K562 (cell line): ENCODE measurements around the gene GPR176. TPM values are rescaled to one million over a fixed set of nuclear protein-coding genes. Genes with fewer than 3 reads are reported as not detected.

ENCODE experiments used
- ATAC-seq: fragments of 200-7000 bp; cut with Tn5 transposase; 3 replicates; pipeline ENCODE4 v1.9.1; 2020; ENCODE audit warnings: moderate library complexity
- BruUV-seq: library from RNA; stranded (reverse); fragments of 400-500 nt; replicated peaks from 2 replicates; lab custom pipeline; 2021; lab: Mats Ljungman, UMichigan
- CTCF ChIA-PET: fragments of 300-600 bp; formaldehyde crosslinking; extraction: SDS; loops from one replicate; lab custom pipeline; 2021; ENCODE audit warnings: low intra/inter-chr PET ratio; lab: Yijun Ruan, JAX
- POLR2A ChIA-PET: fragments of 300-600, 350-650 bp; sonication (Branson Sonifier 250); formaldehyde crosslinking; extraction: SDS; loops from one replicate; lab custom pipeline; 2021; ENCODE audit warnings: antibody characterized with exemption, inconsistent platforms; lab: Yijun Ruan, JAX
- DNase-seq, 4 experiments: peaks; one replicate each; pipeline versions ENCODE4 v3.0.0 to v3.0.0-alpha.2; 2011 to 2018; ENCODE audit warnings: low spot score in 3 of 4, mixed read lengths in 3 of 4; ENCODE audit errors: extremely low read depth in 1 of 4
- FAIRE-seq: peaks from 2 replicates; lab custom pipeline; 2011; peaks lifted over from hg19 to GRCh38; lab: Jason Lieb, UNC
- H2AFZ ChIP-seq: 2 replicates; pipeline ENCODE4 v1.6.0; 2011; ENCODE audit warnings: low read depth, low read length, control low read depth, inconsistent platforms
- H3K27ac ChIP-seq: fragments of 200-600 bp; 3 replicates; pipeline ENCODE4 v1.8.0; 2011; ENCODE audit warnings: low read depth, mild to moderate bottlenecking, control low read depth, inconsistent platforms, low read length, moderate library complexity, mixed read lengths; ENCODE audit errors: extremely low read depth
- H3K27me3 ChIP-seq, 2 experiments: fragments of 300-600 bp in 1 of 2; 2 replicates in 1 of 2; 3 replicates in 1 of 2; pipeline versions ENCODE4 v1.6.0 to v1.8.0; 2011; ENCODE audit warnings: inconsistent platforms in 2 of 2, low read length in 2 of 2, mild to moderate bottlenecking in 1 of 2, mixed read lengths in 1 of 2, moderate library complexity in 1 of 2; ENCODE audit not compliant: control insufficient read depth in 2 of 2, insufficient read depth in 2 of 2
- H3K36me3 ChIP-seq: fragments of 300-600 bp; 3 replicates; pipeline ENCODE4 v1.8.0; 2011; ENCODE audit warnings: mild to moderate bottlenecking, low read length, inconsistent platforms; ENCODE audit not compliant: control insufficient read depth, insufficient read depth
- H3K4me1 ChIP-seq, 2 experiments: fragments of 200-600 bp in 1 of 2; replicated peaks in 1 of 2; 2 replicates in 1 of 2; 3 replicates in 1 of 2; pipeline versions ENCODE4 v1.5.1 to v1.8.0; 2011; ENCODE audit warnings: inconsistent platforms in 2 of 2, low read length in 2 of 2, mild to moderate bottlenecking in 1 of 2, mixed read lengths in 1 of 2, moderate library complexity in 1 of 2; ENCODE audit not compliant: control insufficient read depth in 2 of 2, insufficient read depth in 2 of 2
- H3K4me2 ChIP-seq: 2 replicates; pipeline ENCODE4 v1.6.1; 2011; ENCODE audit warnings: low read length, control low read depth, inconsistent platforms, mixed read lengths; ENCODE audit not compliant: insufficient read depth
- H3K4me3 ChIP-seq: fragments of 200-600 bp; sonication (generic), shearing (Covaris generic); 2 replicates; pipeline ENCODE4 v1.5.1; 2016; ENCODE audit warnings: control low read depth, inconsistent platforms
- H3K79me2 ChIP-seq: fragments of 200-600 bp; 3 replicates; pipeline ENCODE4 v1.8.0; 2011; ENCODE audit warnings: low read length, inconsistent platforms; ENCODE audit not compliant: control insufficient read depth, insufficient read depth
- H3K9ac ChIP-seq, 2 experiments: 2 replicates each; pipeline versions ENCODE4 v1.6.0 to v1.6.1; 2011; ENCODE audit warnings: low read depth in 2 of 2, low read length in 2 of 2, control low read depth in 1 of 2, inconsistent platforms in 1 of 2, mild to moderate bottlenecking in 1 of 2, mixed read lengths in 1 of 2; ENCODE audit not compliant: insufficient read depth in 1 of 2
- H3K9me1 ChIP-seq: one replicate; pipeline ENCODE4 v1.6.0; 2011; ENCODE audit warnings: inconsistent platforms, mild to moderate bottlenecking, low read length, moderate library complexity; ENCODE audit not compliant: control insufficient read depth, insufficient read depth
- H3K9me3 ChIP-seq: replicated peaks from 2 replicates; pipeline ENCODE4 v1.5.1; 2011; ENCODE audit warnings: low read depth, low read length, inconsistent platforms; ENCODE audit not compliant: control insufficient read depth, insufficient read depth
- H4K20me1 ChIP-seq: replicated peaks from 2 replicates; pipeline ENCODE4 v1.6.1; 2011; ENCODE audit warnings: low read length, inconsistent platforms, mixed read lengths; ENCODE audit not compliant: control insufficient read depth, insufficient read depth
- JUN ChIP-seq, 2 experiments: sonication (generic) in 1 of 2; formaldehyde crosslinking in 1 of 2; IDR thresholded peaks; 2 replicates each; pipeline versions ENCODE4 v1.6.1 to v1.8.0; 2012 to 2022; ENCODE audit warnings: borderline replicate concordance in 2 of 2, mild to moderate bottlenecking in 2 of 2, improper control_type of control experiment in 1 of 2, low read depth in 1 of 2, low read length in 1 of 2, missing genetic modification reagents in 1 of 2
- NRF1 ChIP-seq, 2 experiments: fragments of 450-650 bp; IDR thresholded peaks in 1 of 2; conservative IDR thresholded peaks in 1 of 2; 2 replicates each; pipeline ENCODE4 v1.6.1; 2014; ENCODE audit warnings: mild to moderate bottlenecking in 2 of 2
- TAF9B ChIP-seq: fragments of 450-650 bp; IDR thresholded peaks from 2 replicates; pipeline ENCODE4 v1.6.1; 2018; ENCODE audit warnings: mild to moderate bottlenecking; ENCODE audit not compliant: partially characterized antibody
- TRIM28 ChIP-seq: fragments of 450-650 bp; IDR thresholded peaks from 2 replicates; pipeline ENCODE4 v1.6.1; 2017
- ZNF12 ChIP-seq: sonication (generic); formaldehyde crosslinking; IDR thresholded peaks from 2 replicates; pipeline ENCODE4 v1.4.0; 2020; ENCODE audit warnings: mild to moderate bottlenecking, missing genetic modification reagents
- WGBS: fragments of 100-300 bp; shearing (Covaris generic); methylation state at CpG from one replicate; pipeline ENCODE4 v1.1.6; 2016; ENCODE audit warnings: low coverage, mixed read lengths; ENCODE audit not compliant: insufficient coverage; ENCODE audit errors: missing lambda C conversion rate; 5-methylcytosine and 5-hydroxymethylcytosine counted together
- in situ Hi-C: fragments of 300-500 bp; cut with MboI; formaldehyde crosslinking; loops from 4 replicates; pipeline ENCODE4 v1.15.0; 2018; ENCODE audit warnings: inconsistent platforms, mixed read lengths
- intact Hi-C: fragments of 100-400 bp; cut with micrococcal nuclease; formaldehyde crosslinking; loops from 2 replicates; pipeline ENCODE4 v1.14.2; 2022
- polyA plus RNA-seq, 8 experiments: library from polyadenylated mRNA; depleted of rRNA in 4 of 8; stranded (reverse) in 5 of 8; unstranded in 3 of 8; fragments of >200 nt; fragmentation: Nextera tagmentation in 2 of 8; fragmentation: Illumina TruSeq in 1 of 8; extraction: Ambion mirVana in 2 of 8; extraction: Trizol in 1 of 8; gene quantifications; 2 replicates each; pipeline versions ENCODE4 v1.2.1 to v1.2.3, GENCODE V29; 2011 to 2014; ENCODE audit warnings: inconsistent platforms in 1 of 8, missing spikeins in 1 of 8
- total RNA-seq, 7 experiments: library from RNA; depleted of rRNA in 6 of 7; stranded (reverse); fragments of >200 nt in 6 of 7; fragmentation: Illumina TruSeq in 2 of 7; extraction: Trizol in 2 of 7; gene quantifications; 2 replicates each; pipeline versions ENCODE4 v1.2.1 to v1.2.3, GENCODE V29; 2011 to 2021; ENCODE audit warnings: low replicate concordance in 1 of 7

The GPR176 gene
- total and polyA plus RNA-seq, 9 of the 15 experiments (the other 6 are each of a cell fraction or from before 2014, with no cell fraction given): 0.03 to 1.2 (median 0.76) TPM

- no peaks in the 10 kb centered on the region for H3K79me2 ChIP-seq
- in situ Hi-C loops: no loop called here
- intact Hi-C loops: no loop called here
- H3K36me3 ChIP-seq: no peaks in the 10 kb centered on the region
- no peak overlapping the region for H3K9ac ChIP-seq
- DNase-seq: no peak
- no TSS peak for BruUV-seq
- WGBS: 7% methylated on average over 2 of the region's 2 CpGs
- no peaks in the 10 kb centered on the region for H3K27me3 ChIP-seq
- 0 out of 2 replicates have a peak, but pooled peaks cover under 1% of the 10 kb centered on the region for H3K9me3 ChIP-seq
- no peaks in the 10 kb centered on the region for H3K9me1 ChIP-seq
- H3K4me1 ChIP-seq: peaks cover 0 to 6% of the 10 kb centered on the region in 2 experiments; a peak in 1 of 5 replicates
- no peak overlapping the region for H3K27ac ChIP-seq
- ChIA-PET CTCF (no interaction called here), POLR2A (interaction anchor here (0.8 kb wide), 1 partner anchor 12 kb away, joined by 3 read pairs; no protein-coding TSS in a partner anchor)
- ATAC-seq: no peak
- no peak overlapping the region for H3K4me2 ChIP-seq
- H3K4me3 ChIP-seq: no peak overlapping the region
- no peaks in the 10 kb centered on the region for H4K20me1 ChIP-seq
- FAIRE-seq: no peak
- H2AFZ ChIP-seq: no peak overlapping the region
- no peak for TF ChIP-seq TRIM28
- TF ChIP-seq ZNF12 (CRISPR knock-in tag): peak; percentile 92
Measured at GRCh38 chr15:39914977-39915376, 5.1 kb downstream of the GPR176 start.

GRCh38 chr15:39909007-39909406, 11.1 kb downstream of the GPR176 start:
- Histone ChIP-seq H3K9me1 (no peaks in the 10 kb centered on the region), H4K20me1 (0 out of 2 replicates have a peak, but pooled peaks cover 3% of the 10 kb centered on the region), H2AFZ (no peak overlapping the region), H3K79me2 (no peaks in the 10 kb centered on the region), H3K4me1 (peaks cover 0 to 5% of the 10 kb centered on the region in 2 experiments; a peak in 1 of 5 replicates), H3K27me3 (0 out of 5 replicates have a peak, but pooled peaks cover 0 to 8% of the 10 kb centered on the region in 2 experiments), H3K36me3 (no peaks in the 10 kb centered on the region), H3K27ac (no peak overlapping the region), H3K4me3 (no peak overlapping the region), H3K4me2 (no peak overlapping the region), H3K9ac (no peak overlapping the region), H3K9me3 (no peaks in the 10 kb centered on the region)
- FAIRE-seq: no peak
- ATAC-seq: no peak
- intact Hi-C loops (no loop called here), in situ Hi-C loops (no loop called here)
- CTCF ChIA-PET: no interaction called here
- 5% methylated on average over 5 of the region's 5 CpGs for WGBS
- no peak for TF ChIP-seq NRF1 (conservative IDR thresholded peaks at IDR 0.05 in 1 of 2, IDR thresholded peaks at IDR 0.05 in 1 of 2)
- no peak for TF ChIP-seq JUN (IDR thresholded peaks at IDR 0.05; ENCODE audit: borderline replicate concordance, low read depth, low read length)
- no peak for TF ChIP-seq JUN (CRISPR knock-in tag; IDR thresholded peaks at IDR 0.05; ENCODE audit: borderline replicate concordance)
- no peak for TF ChIP-seq TAF9B
- DNase-seq: no peak
- POLR2A ChIA-PET: no interaction called here
- no TSS peak for BruUV-seq
